Measurements from ENCODE around the gene TPSD1.

GRCh38 chr16:1299012-1299867 is 43.4 kb downstream of the TPSD1 start:
- TF ChIP-seq, protein P1, sequence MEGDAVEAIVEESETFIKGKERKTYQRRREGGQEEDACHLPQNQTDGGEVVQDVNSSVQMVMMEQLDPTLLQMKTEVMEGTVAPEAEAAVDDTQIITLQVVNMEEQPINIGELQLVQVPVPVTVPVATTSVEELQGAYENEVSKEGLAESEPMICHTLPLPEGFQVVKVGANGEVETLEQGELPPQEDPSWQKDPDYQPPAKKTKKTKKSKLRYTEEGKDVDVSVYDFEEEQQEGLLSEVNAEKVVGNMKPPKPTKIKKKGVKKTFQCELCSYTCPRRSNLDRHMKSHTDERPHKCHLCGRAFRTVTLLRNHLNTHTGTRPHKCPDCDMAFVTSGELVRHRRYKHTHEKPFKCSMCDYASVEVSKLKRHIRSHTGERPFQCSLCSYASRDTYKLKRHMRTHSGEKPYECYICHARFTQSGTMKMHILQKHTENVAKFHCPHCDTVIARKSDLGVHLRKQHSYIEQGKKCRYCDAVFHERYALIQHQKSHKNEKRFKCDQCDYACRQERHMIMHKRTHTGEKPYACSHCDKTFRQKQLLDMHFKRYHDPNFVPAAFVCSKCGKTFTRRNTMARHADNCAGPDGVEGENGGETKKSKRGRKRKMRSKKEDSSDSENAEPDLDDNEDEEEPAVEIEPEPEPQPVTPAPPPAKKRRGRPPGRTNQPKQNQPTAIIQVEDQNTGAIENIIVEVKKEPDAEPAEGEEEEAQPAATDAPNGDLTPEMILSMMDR (IDR thresholded peaks at IDR 0.05), result no peak
- no peak for TF ChIP-seq ZFX (IDR thresholded peaks at IDR 0.05; ENCODE audit: borderline replicate concordance)

Data from 22Rv1 (cell line).